ENCODE measurements around the gene SLC10A7.

The SLC10A7 gene

GRCh38 chr4:146349306-146349705 is 172.4 kb downstream of the SLC10A7 start:
- DNase-seq (ENCODE audit: low spot score): no peak

GRCh38 chr4:146347822-146348221 is 173.9 kb downstream of the SLC10A7 start:
- DNase-seq (ENCODE audit: low spot score): no peak

- DNase-seq (ENCODE audit: low spot score): no peak
These were observed 175.5 kb downstream of the SLC10A7 start for GRCh38 chr4:146346276-146346675.

GRCh38 chr4:146343776-146344175 is 178.0 kb downstream of the SLC10A7 start:
- no peak for DNase-seq (ENCODE audit: low spot score)

GRCh38 chr4:146343199-146343598 is 178.5 kb downstream of the SLC10A7 start:
- no peak for DNase-seq (ENCODE audit: low spot score)

GRCh38 chr4:146342600-146343192 is 179.0 kb downstream of the SLC10A7 start:
- DNase-seq (ENCODE audit: low spot score): peak; percentile 12

- DNase-seq (ENCODE audit: low spot score): no peak
These were observed 180.9 kb downstream of the SLC10A7 start for GRCh38 chr4:146340798-146341197.

- DNase-seq (ENCODE audit: low spot score): no peak
These were observed 183.2 kb downstream of the SLC10A7 start for GRCh38 chr4:146338512-146338911.

- no peak for DNase-seq (ENCODE audit: low spot score)
These were observed 185.3 kb downstream of the SLC10A7 start for GRCh38 chr4:146336410-146336807.

- no peak for DNase-seq (ENCODE audit: low spot score)
These were observed 185.9 kb downstream of the SLC10A7 start for GRCh38 chr4:146335763-146336409.

GRCh38 chr4:146334862-146335449 is 186.8 kb downstream of the SLC10A7 start:
- DNase-seq (ENCODE audit: low spot score): no peak

- no peak for DNase-seq (ENCODE audit: low spot score)
These were observed 187.9 kb downstream of the SLC10A7 start for GRCh38 chr4:146333895-146334262.

GRCh38 chr4:146333187-146333894 is 188.4 kb downstream of the SLC10A7 start:
- DNase-seq (ENCODE audit: low spot score): no peak

- DNase-seq (ENCODE audit: low spot score): no peak
These were observed 191.3 kb downstream of the SLC10A7 start for GRCh38 chr4:146330392-146330791.

GRCh38 chr4:146329050-146329716 is 192.6 kb downstream of the SLC10A7 start:
- no peak for DNase-seq (ENCODE audit: low spot score)

GRCh38 chr4:146327859-146328650 is 193.7 kb downstream of the SLC10A7 start:
- DNase-seq (ENCODE audit: low spot score): no peak

- no peak for DNase-seq (ENCODE audit: low spot score)
These were observed 202.8 kb downstream of the SLC10A7 start for GRCh38 chr4:146318894-146319293.

GRCh38 chr4:146317783-146318182 is 204.0 kb downstream of the SLC10A7 start:
- DNase-seq (ENCODE audit: low spot score): no peak

GRCh38 chr4:146315184-146315583 is 206.6 kb downstream of the SLC10A7 start:
- DNase-seq (ENCODE audit: low spot score): no peak

GRCh38 chr4:146311238-146311970 is 210.3 kb downstream of the SLC10A7 start:
- DNase-seq (ENCODE audit: low spot score): no peak

All from HuH-7 (cell line).